Left hindlimb (tissue), 1 donor: ENCODE results near the gene BAD.

ENCODE experiments used
- DNase-seq: peaks from one replicate; pipeline ENCODE4 v3.0.0-alpha.2; 2018

The BAD gene

DNA sequence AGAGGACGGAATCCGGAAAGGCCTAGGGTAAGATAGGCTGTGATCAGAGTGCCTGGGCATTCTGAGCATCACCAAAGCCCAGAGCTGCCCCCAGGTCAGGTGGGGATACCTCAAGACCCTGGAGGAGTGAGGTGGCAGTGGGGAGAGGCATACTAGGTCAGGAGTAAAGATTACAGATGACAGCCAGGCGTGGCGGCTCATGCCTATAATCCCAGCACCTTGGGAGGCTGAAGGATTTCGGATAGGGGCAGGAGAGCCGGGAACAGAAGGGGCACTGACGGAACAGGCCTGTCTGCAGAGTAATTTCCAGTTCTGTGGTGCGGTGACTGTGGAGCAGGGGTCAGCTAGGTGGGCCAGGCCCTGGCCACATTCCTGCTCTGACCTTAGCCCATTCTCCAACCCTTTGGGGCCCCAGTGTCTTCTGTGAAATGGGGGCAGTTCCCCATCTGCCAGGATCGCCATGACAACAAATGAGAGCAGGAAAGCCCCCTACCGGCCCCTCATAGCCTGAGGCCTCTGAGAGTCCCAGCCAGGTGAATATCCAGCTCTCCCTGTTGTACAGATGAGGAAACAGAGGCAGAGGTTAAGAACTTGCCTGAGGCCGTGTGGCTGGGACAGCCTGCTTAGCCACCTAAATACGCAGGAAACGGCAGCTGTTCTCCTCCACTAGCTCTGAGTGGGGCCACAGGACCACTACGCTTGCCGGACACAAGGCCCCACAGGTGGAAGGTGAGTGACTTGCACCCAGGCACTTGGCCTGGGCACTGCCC, 9.2 kb downstream of the BAD start:
- peak; percentile 24 for DNase-seq

DNA sequence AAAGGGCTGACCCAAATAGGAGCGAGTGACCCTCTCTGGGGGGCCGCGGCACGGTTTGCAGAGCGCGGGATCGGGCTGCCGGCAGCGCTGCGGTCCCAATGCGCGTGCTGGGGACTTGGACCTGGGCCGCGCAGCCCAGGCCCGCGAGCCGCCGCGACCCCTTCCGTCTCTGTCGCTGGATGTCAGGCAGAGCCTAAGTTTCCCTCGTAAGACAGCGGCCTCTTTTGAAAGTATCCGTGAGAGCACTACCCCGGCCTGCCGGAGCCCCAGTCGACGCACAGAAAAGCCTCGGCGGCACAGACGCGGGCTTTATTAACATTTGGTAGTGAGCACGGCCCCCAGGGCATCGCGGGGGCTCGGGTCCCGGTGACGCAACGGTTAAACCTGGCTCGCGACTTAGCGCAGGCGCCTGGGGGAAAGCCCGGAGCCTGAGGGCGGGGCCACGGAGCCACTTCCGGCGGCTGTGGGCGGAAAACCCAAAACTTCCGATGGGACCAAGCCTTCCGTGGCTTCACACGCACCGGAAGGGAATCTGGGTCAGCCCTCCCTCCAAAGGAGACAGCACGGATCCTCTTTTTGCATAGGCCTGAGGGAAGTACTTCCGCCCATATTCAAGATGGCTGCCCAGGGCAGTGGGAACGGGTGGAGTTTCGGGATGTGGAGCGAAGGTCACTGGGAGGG, 14.8 kb downstream of the BAD start:
- DNase-seq = peak; percentile 99

DNA sequence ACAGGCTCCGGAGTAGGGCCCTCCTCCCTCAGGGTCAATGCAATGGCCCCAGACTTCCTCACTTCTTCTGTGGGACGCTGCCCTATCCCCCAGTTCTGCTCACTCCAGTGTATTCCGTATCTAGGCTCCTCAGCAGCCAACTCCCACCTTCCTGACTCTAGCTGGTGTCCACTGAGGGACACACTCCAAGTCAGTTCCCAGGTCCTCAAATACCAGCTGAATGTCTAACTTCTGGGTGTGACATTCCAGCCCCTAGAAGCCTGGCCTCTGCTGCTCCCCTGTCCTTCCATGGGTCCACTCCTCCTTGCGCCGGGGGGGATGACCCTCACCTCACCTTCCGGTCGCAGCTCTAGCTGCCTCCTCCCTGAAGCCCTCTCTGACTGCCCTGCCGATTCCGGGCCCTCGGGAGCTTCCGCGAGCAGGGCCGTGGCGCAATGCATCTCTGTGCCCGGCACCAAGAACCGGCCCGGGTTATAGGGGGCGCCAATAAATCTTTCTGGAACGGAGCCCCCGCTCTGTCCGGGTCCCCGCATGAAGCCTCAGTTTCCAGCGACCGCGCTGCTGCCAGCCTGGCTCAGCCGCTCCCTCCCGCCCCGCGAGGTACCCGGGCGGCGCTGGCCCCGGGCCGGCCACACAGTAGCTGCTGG, 15.4 kb downstream of the BAD start:
- peak; percentile 73 for DNase-seq

DNA sequence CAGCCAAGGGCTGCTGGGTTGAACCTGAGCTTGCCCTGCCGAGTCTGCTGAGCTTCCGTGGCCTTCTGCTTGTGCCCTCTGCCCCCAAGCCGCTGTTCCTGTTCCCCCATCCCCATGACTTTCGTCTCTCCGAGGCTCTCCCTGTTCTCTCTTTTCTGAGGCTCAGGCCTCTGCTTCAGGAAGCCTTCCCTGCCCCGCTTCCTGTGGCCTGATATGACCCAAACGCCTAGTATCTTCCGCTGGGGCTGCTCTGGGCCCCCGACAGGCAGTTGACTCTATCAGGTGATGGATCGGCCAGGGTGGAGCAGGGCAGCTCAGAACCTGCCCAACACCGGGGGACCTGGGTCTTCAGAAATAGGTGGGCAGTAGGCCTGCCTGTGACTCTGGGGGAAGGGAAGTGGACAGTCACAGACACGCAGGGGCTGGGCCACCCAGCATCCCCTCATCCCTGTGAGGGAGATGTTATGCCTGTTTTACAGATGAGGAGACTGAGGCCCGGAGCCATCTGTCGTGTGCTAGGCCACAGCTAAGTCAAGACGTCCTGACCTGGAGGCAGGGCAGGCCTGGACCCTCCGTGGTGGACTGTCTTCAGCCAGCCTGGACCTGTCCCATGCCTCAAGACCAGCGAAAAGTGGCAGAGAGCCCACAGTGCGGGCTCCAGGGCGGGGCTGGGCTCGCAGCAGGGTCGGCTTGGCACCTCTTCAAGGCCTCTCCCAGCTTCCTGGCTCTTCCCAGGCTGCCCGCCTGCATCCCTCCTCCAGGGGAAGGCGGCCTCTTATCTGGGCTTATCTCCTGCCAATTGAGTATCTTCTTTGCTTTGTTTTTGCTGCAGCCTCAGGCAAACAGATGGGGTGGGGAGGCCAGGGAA, 16.2 kb downstream of the BAD start:
- DNase-seq = peak; percentile 77

- DNase-seq = no peak
Observed at GRCh38 chr11:64267207-64267945, 17.1 kb downstream of the BAD start.

GRCh38 chr11:64266339-64266738, 18.1 kb downstream of the BAD start:
- DNase-seq = no peak

- DNase-seq = no peak
Observed at GRCh38 chr11:64265176-64266160, 19.0 kb downstream of the BAD start.

DNA sequence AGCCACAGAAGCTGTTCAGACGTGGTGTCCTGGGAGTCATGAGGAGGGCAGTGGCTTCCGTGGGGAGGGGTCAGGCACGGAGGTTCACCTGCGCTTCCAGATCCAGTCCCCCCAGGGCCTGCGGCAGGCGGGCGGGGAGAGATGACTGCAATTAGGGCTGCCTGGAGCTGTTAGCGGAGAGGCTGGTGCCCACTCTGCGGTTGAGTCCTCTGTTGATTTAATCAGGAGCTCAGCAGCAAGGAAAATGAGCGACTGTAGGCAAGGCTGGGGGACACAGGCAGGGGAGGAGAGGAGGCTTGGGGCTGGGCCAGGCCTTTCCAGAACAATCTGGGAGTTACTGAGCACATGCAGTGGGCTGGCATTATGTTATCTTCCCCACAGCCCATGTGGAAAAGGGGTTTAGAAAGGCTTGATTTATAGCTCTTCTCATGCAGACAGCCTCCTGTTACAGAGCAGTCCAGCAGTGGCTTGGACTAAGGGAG, 20.1 kb downstream of the BAD start:
- no peak for DNase-seq

GRCh38 chr11:64263947-64264317, 20.5 kb downstream of the BAD start:
- DNase-seq = no peak

- DNase-seq = no peak
Observed at GRCh38 chr11:64263021-64263946, 21.2 kb downstream of the BAD start.

GRCh38 chr11:64262271-64263002, 22.0 kb downstream of the BAD start:
- no peak for DNase-seq

- DNase-seq = no peak
Observed at GRCh38 chr11:64261556-64262080, 22.8 kb downstream of the BAD start.

DNA sequence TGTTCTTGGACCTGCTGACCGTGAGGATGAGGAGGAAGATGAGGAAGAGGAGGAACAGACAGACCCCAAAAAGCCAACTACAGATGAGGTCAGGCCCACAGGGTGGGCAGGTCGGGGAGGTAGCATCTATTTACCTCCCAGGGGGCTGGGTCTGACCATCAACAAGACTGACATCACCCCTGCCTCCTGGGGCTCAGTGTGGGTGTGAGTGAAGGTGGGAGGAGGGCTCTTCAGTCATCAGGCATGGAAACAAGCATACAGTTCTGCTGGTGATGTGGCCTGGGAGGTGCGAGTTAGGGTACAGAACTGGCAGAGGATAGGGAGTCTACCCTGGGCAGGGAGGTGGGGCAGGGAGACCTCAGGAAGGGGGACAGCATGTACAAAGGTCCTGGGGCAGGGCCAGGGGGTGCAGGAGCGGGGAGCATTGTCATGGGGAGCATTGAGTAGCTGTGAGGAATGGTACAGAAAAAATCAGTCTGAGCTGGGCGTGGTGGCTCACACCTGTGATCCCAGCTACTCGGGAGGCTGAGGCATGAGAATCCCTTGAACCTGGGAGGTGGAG, 24.2 kb downstream of the BAD start:
- DNase-seq = no peak

- no peak for DNase-seq
Observed at GRCh38 chr11:64259533-64260067, 24.9 kb downstream of the BAD start.

DNA sequence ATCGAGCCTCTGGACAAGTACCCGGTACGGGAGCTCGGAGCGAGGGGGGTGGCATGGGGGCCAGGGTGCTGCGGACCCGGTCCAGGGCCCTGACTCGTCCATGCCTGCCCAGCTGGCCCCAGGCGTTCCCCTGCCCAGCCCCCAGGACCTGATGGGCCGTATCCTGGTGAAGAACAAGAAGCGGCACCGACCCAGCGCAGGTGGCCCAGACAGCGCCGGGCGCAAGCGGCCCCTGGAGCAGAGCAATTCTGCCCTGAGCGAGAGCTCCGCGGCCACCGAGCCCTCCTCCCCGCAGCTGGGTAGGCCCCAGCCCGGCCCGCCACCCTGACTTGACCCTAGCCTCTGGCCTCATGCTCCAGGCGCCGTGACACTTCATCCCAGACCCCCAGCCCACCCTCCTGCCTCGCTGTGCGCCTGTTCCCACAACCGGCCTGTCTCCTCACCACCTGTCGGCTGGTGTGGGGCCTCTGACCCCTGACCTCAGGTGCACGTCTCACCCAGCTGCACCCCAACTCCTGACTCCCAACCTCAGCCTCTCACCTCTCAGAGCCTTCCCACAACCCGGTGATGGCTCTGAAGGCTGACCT, 25.4 kb downstream of the BAD start:
- no peak for DNase-seq

GRCh38 chr11:64258356-64258755, 26.1 kb downstream of the BAD start:
- DNase-seq = no peak

DNA sequence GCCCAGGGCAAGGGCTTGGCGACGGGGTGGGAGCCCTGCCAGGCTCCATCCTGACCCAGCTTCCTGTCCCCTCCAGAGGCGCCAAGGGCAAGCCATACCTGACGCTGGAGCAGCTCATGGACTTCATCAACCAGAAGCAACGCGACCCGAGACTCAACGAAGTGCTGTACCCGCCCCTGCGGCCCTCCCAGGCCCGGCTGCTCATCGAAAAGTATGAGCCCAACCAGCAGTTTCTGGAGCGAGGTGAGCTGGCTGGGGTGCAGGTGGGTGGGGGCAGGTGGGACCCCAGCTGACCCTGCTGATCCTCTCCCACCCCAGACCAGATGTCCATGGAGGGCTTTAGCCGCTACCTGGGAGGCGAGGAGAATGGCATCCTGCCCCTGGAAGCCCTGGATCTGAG, 28.2 kb downstream of the BAD start:
- no peak for DNase-seq
